Measurements from ENCODE around the gene CSF1R. TPM values are rescaled to one million over a fixed set of nuclear protein-coding genes. Genes with fewer than 3 reads are reported as not detected.
"Not testable (repeated sequence)": the region's sequence is repeated elsewhere in the genome, so short reads cannot be mapped to it uniquely, and the experiment has no call there.

The CSF1R gene
- polyA plus RNA-seq, 1 donor from 2014 or later, result 0.10 TPM

GRCh38 chr5:150052226-150052955 is 34.0 kb downstream of the CSF1R start:
- H3K4me1 Mint-ChIP-seq, result peaks cover 0 to 3% (median 0%) of the 10 kb centered on the region in 3 donors
- no peaks in the 10 kb centered on the region for H3K27me3 Mint-ChIP-seq
- peaks cover 8% of the 10 kb centered on the region for H3K36me3 Mint-ChIP-seq
- no peak overlapping the region for H3K4me3 Mint-ChIP-seq
- H3K27ac Mint-ChIP-seq, result no peak overlapping the region
- H3K9me3 Mint-ChIP-seq, result no peaks in the 10 kb centered on the region

GRCh38 chr5:150051657-150052195 is 34.6 kb downstream of the CSF1R start:
- peaks cover 8% of the 10 kb centered on the region for H3K36me3 Mint-ChIP-seq
- H3K27me3 Mint-ChIP-seq, result no peaks in the 10 kb centered on the region
- no peak overlapping the region for H3K27ac Mint-ChIP-seq
- H3K9me3 Mint-ChIP-seq, result no peaks in the 10 kb centered on the region
- peaks cover 0 to 2% (median 0%) of the 10 kb centered on the region in 3 donors for H3K4me1 Mint-ChIP-seq
- H3K4me3 Mint-ChIP-seq, result no peak overlapping the region

GRCh38 chr5:150050172-150050811 is 36.1 kb downstream of the CSF1R start:
- H3K27ac Mint-ChIP-seq, result peak overlapping the region in 1 of 3 donors; percentile 23
- not testable (repeated sequence) for H3K36me3 Mint-ChIP-seq, H3K4me1 Mint-ChIP-seq, H3K27me3 Mint-ChIP-seq, H3K4me3 Mint-ChIP-seq, H3K9me3 Mint-ChIP-seq

GRCh38 chr5:150046031-150046430 is 40.3 kb downstream of the CSF1R start:
- no peak overlapping the region for H3K4me3 Mint-ChIP-seq
- H3K27me3 Mint-ChIP-seq, result no peaks in the 10 kb centered on the region
- no peak overlapping the region for H3K27ac Mint-ChIP-seq
- peaks cover 0 to 5% (median 2%) of the 10 kb centered on the region in 3 donors for H3K4me1 Mint-ChIP-seq
- no peaks in the 10 kb centered on the region for H3K9me3 Mint-ChIP-seq
- peaks cover 14% of the 10 kb centered on the region for H3K36me3 Mint-ChIP-seq

- no peak overlapping the region for H3K4me3 Mint-ChIP-seq
- H3K27me3 Mint-ChIP-seq, result no peaks in the 10 kb centered on the region
- H3K9me3 Mint-ChIP-seq, result no peaks in the 10 kb centered on the region
- H3K36me3 Mint-ChIP-seq, result peaks cover 14% of the 10 kb centered on the region
- H3K4me1 Mint-ChIP-seq, result peaks cover 0 to 5% (median 2%) of the 10 kb centered on the region in 3 donors
- H3K27ac Mint-ChIP-seq, result no peak overlapping the region
These were observed 40.8 kb downstream of the CSF1R start for GRCh38 chr5:150045549-150045948.

GRCh38 chr5:150044712-150045111 is 41.6 kb downstream of the CSF1R start:
- no peak overlapping the region for H3K4me3 Mint-ChIP-seq

GRCh38 chr5:150044329-150044681 is 42.0 kb downstream of the CSF1R start:
- Mint-ChIP-seq H3K27me3 (no peaks in the 10 kb centered on the region), H3K9me3 (no peaks in the 10 kb centered on the region), H3K4me1 (peaks cover 0 to 5% (median 4%) of the 10 kb centered on the region in 3 donors), H3K36me3 (peaks cover 14% of the 10 kb centered on the region), H3K27ac (no peak overlapping the region), H3K4me3 (no peak overlapping the region)

More at GRCh38 chr5:150044712-150045111, 41.6 kb downstream of the CSF1R start:
- Mint-ChIP-seq H3K36me3 (peaks cover 14% of the 10 kb centered on the region), H3K9me3 (no peaks in the 10 kb centered on the region), H3K27ac (peak overlapping the region in 1 of 3 donors; percentile 59), H3K4me1 (peaks cover 0 to 5% (median 2%) of the 10 kb centered on the region in 3 donors), H3K27me3 (no peaks in the 10 kb centered on the region)

GRCh38 chr5:150043657-150044328 is 42.6 kb downstream of the CSF1R start:
- no peaks in the 10 kb centered on the region for H3K27me3 Mint-ChIP-seq
- H3K4me3 Mint-ChIP-seq, result no peak overlapping the region
- H3K4me1 Mint-ChIP-seq, result peaks cover 0 to 5% (median 4%) of the 10 kb centered on the region in 3 donors
- H3K36me3 Mint-ChIP-seq, result peaks cover 12% of the 10 kb centered on the region
- H3K9me3 Mint-ChIP-seq, result no peaks in the 10 kb centered on the region
- H3K27ac Mint-ChIP-seq, result peak overlapping the region in 1 of 3 donors; percentile 83

GRCh38 chr5:150042459-150042858 is 43.9 kb downstream of the CSF1R start:
- Mint-ChIP-seq H3K4me1 (peaks cover 0 to 5% (median 4%) of the 10 kb centered on the region in 3 donors), H3K27ac (no peak overlapping the region), H3K36me3 (peaks cover 12% of the 10 kb centered on the region), H3K9me3 (no peaks in the 10 kb centered on the region), H3K4me3 (no peak overlapping the region), H3K27me3 (no peaks in the 10 kb centered on the region)

GRCh38 chr5:150038547-150038946 is 47.8 kb downstream of the CSF1R start:
- Mint-ChIP-seq H3K4me3 (no peak overlapping the region), H3K36me3 (peaks cover 19% of the 10 kb centered on the region), H3K27me3 (no peaks in the 10 kb centered on the region), H3K4me1 (peaks cover 0 to 9% (median 8%) of the 10 kb centered on the region in 3 donors), H3K9me3 (no peaks in the 10 kb centered on the region), H3K27ac (peak overlapping the region in 1 of 3 donors; percentile 37)

- H3K4me1 Mint-ChIP-seq, result peaks cover 0 to 7% (median 6%) of the 10 kb centered on the region in 3 donors
- no peak overlapping the region for H3K27ac Mint-ChIP-seq
- H3K27me3 Mint-ChIP-seq, result no peaks in the 10 kb centered on the region
- H3K9me3 Mint-ChIP-seq, result no peaks in the 10 kb centered on the region
- H3K4me3 Mint-ChIP-seq, result no peak overlapping the region
- H3K36me3 Mint-ChIP-seq, result peaks cover 11% of the 10 kb centered on the region
These were observed 49.8 kb downstream of the CSF1R start for GRCh38 chr5:150036513-150036912.

GRCh38 chr5:150035139-150035895 is 51.0 kb downstream of the CSF1R start:
- H3K4me1 Mint-ChIP-seq, result peaks cover 0 to 7% (median 6%) of the 10 kb centered on the region in 3 donors
- peaks cover 11% of the 10 kb centered on the region for H3K36me3 Mint-ChIP-seq
- no peaks in the 10 kb centered on the region for H3K9me3 Mint-ChIP-seq
- H3K4me3 Mint-ChIP-seq, result no peak overlapping the region
- H3K27ac Mint-ChIP-seq, result peak overlapping the region in 1 of 3 donors; percentile 29
- no peaks in the 10 kb centered on the region for H3K27me3 Mint-ChIP-seq

- Mint-ChIP-seq H3K27me3 (no peaks in the 10 kb centered on the region), H3K27ac (no peak overlapping the region), H3K9me3 (no peaks in the 10 kb centered on the region), H3K4me1 (peaks cover 0 to 7% (median 6%) of the 10 kb centered on the region in 3 donors), H3K36me3 (peaks cover 10% of the 10 kb centered on the region), H3K4me3 (no peak overlapping the region)
These were observed 51.7 kb downstream of the CSF1R start for GRCh38 chr5:150034662-150035061.

- H3K27ac Mint-ChIP-seq, result no peak overlapping the region
- peak overlapping the region in 1 of 4 donors; percentile 57 for H3K4me3 Mint-ChIP-seq
- H3K9me3 Mint-ChIP-seq, result no peaks in the 10 kb centered on the region
- no peaks in the 10 kb centered on the region for H3K27me3 Mint-ChIP-seq
- H3K36me3 Mint-ChIP-seq, result peaks cover 12% of the 10 kb centered on the region
- peaks cover 0 to 7% (median 5%) of the 10 kb centered on the region in 3 donors for H3K4me1 Mint-ChIP-seq
These were observed 53.0 kb downstream of the CSF1R start for GRCh38 chr5:150033334-150033733.
